GM21723 (cell line): ENCODE results near the gene DCTN3.

Source experiments
- ATAC-seq: cut with Tn5 transposase; IDR thresholded peaks from one replicate; pipeline ENCODE4 v1.9.1; 2021; ENCODE audit warnings: mild to moderate bottlenecking, moderate library complexity; ENCODE audit not compliant: unreplicated experiment

The DCTN3 gene

DNA sequence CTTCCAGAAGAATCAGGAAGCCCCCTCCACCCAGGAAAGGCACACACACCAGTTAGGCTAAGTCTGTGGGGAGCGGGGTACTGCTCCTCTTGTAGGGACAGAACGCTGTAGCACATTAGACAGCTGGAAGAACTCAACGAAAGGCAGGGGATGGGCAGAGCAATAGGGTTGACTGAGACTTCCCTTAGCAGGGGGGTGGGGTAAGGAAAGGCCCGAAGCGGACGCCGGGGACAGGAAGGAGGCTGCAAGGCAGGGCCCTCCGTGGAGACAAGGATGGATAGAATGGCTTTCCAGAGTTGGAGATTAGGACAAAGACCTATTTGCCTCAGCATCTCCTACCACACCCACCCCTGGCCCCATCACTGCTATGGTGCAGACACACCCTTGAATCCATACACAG lies 45.1 kb downstream of the DCTN3 start:
- no peak for ATAC-seq

DNA sequence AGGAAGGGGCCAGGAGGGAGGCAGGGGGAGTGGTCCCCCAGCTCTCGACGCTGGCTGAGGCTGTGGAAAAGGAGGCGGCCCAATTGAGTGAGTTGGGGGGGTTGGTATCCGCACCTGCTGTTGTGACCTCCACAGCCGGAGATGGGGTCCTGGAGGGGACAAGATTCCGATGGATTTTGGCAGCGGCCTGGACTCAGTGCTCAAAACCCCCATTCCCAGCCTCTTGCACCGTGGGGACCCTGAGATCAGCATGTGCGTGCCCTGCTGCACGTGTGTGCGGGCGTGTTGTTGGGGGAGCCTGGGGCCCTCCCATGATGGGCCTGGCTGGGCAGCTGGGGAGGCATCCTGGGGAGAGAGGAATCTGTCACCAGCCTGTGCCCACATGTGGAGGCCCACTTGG lies 45.7 kb downstream of the DCTN3 start:
- ATAC-seq = no peak

DNA sequence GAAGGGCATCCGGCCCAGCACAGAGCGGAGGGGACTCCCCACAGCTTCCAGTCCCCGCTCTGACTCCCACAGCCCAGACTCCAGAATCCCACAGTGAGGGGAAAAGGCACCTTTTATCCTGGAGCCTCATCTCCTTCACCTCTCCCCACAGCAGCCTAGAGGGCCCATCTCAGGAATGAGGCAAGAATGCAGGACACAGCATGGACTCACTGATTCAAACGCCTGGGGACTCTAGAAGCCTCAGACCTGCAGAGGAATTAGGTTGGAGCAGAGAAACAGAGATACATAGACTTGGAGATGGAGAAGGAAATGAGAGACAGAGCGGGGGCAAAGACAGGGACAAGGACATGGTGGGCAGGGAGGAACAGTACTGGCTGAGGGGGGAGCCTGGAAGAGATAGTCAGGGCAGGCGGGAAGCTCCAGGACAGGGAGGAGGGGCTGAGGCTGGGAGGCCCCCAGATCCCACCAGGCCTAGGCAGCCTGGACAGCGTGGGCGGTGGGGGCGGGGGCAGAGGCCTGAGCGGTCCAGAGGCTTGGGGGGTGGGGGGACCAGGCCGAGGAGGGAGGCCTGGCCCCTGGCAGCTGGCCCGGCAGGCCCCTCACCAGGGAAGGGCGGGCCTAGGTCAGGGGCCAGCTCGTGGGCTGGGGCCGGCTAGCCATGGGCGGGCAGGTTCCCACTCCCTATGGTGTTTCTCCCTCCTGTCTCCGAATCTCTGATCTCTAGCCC lies 46.5 kb downstream of the DCTN3 start:
- ATAC-seq = no peak

DNA sequence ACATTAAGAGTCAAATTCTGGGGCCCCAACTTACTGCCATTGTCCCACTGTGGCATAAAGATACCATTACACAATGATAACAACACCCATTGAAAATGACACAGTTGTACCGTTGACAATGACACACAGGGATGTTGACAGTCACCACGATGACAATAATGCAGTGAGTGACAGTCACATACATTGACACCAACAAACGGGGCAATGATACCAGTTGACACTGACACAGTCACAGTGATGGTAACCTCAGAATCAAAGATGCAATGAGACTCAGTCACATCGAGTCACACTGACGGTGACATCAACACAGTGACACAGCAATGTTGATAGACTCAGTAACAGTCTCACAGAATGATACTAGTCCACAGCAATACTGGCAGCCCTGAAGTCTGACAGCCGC lies 47.7 kb downstream of the DCTN3 start:
- ATAC-seq = no peak

DNA sequence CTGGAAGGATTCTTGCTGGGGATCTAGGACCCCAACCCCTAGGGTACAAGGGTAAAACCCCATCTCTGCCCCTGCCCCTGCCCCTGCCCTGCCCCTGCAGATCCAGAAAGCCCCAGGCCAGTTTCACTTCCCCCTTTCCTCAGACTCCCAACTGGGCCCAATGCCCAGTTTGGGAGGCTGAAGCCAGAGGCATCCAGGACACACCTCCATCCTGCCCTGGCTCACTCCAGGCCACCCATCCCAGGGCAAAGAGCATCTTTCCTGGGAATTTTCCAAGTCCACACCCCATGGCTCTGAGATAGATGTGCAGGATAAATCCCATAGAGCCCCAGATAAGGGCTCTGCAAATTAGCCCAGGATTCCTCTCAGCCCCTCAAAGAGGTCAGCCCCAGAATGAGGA lies 48.2 kb downstream of the DCTN3 start:
- ATAC-seq = no peak

DNA sequence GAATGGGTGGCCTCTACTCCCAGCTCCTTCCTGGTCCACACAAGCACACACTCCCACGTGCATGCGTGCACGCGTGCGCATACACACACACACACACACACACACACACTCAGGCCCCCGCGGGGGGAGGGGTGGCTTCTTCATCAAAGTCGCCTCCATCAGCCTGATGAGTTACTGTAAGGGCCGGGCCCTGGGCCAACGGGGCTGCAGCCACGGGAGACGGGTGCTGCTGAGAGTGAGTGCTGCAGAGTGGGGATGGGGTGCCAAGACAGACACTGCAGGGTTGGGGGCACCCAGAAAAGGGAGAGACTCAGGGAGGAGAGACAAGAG lies 48.8 kb downstream of the DCTN3 start:
- ATAC-seq = no peak

DNA sequence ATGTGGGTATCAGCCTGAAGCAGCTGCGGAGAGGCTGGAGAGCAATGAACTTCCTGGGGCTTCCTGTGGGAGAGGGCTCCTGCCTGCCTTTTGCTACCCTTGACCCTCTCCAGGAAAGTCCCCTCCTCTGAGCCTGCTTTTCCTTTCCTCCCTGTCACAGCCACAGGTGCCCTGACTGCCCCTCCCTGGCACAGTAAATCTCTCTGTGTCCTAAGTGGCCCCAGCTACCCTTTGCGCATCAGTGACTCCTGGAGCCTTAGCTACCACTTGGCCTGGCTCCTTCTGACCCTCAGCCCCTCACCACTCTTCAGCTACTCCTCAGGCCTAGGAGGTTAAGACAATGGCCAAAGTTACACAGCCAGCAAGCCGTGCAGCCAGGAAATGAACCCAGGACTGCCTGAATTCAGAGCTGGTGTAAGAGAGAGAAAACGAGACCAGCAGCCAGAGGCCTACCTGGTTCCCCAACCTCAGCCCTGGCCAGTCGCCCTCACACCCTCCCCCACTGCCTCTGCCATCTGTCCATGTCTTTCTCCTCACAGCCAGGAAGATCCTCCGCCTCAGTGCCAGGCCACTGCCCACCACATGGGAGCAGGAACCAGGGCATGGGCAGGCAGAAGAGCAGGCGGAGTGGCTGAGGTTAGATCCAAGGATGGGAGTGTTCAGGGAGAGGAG lies 49.4 kb downstream of the DCTN3 start:
- ATAC-seq = no peak

DNA sequence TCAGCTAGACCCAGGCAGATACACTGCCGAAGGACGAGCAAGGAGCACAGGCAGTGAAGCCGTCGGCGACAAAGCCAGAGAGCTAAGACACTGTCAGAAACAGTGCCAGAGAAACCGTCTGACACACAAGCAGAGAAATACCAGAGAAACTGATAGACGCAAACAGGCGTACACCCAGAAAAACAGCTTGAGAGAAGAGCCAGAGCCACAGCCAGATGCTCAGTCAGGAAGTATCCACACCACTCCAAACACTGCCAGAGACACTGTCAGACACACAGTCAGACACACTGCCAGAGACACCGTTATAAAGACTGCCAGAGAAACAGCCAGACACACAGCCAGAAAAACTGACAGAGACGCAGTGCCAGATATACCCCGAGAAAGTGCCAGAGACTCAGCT lies 49.9 kb downstream of the DCTN3 start:
- ATAC-seq = no peak

DNA sequence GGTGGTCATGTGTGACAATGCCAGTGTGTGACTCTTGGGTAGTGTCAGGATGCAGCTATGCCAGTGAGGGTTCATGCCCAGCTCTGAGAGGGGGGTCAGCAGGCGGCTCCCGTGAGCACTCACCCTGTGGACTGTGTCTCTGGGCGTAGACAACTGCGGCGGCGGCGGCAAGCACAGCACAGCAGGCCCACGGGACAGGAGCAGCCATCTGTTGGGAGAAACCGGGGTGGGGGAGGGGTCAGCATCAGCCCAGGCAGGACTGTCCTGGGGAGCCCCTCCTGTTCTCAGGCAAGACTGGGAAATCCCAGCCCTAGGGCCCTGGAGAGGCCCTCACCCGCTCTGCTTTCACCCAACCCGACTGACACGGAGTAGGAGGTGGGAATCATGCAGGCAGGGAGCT lies 51.5 kb downstream of the DCTN3 start:
- ATAC-seq = no peak

DNA sequence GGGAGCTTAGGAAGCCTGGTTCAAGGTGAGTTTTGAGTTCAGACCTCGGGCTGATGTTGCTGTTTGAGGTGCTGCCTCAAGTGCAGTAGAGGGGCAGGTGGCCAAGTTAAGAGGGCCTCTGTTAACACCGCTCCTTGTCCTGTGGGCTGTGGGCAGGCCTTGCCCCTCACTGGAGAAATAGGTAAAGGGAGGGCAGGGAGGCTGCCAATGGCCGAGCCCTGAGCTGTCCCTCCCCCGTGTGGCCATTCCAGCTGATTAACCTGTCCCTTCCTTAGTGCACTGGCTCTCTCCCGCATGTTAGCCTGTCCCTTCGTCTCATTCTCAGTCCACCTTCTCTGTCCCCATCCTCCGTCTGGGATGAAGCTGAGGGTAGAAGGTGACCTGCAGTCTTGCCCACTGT lies 52.2 kb downstream of the DCTN3 start:
- no peak for ATAC-seq

DNA sequence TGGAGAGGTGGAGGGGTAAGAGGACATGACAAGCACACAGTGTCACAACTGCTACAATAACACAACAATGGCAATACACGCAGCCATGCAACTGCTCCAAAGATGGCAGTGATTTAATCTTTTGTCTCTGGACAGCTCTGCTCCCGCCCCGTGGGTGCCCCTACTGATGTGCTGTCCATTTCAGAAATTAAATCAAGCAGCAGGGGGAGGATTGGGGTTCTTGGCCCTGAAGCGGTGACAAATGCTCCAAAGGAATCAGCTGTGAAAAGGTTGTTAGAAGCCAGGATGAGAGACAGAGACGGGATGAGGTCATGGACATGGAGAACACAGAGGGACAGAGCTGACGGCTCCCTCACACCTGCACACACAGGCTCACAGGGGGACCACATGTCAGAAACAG lies 53.3 kb downstream of the DCTN3 start:
- ATAC-seq = no peak

DNA sequence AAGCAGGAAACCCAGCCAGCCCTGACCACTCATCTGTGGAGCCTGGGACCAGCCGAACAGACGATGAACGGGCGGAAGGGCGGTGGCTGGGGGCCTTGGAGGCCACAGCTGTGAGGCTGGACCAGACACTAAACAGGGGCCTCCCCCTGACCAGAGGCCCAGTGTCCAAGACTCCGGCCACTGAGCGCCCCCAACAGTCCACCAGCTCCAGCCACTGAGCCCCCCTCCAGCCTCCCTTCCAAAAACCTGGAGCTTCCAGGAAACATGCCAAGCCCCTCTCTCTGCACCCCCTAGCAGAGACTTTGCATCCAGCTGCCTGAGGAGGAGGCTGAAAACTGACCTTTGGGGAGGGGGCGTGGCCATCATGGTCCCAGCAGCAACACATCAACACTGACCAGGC lies 54.0 kb downstream of the DCTN3 start:
- ATAC-seq = no peak

DNA sequence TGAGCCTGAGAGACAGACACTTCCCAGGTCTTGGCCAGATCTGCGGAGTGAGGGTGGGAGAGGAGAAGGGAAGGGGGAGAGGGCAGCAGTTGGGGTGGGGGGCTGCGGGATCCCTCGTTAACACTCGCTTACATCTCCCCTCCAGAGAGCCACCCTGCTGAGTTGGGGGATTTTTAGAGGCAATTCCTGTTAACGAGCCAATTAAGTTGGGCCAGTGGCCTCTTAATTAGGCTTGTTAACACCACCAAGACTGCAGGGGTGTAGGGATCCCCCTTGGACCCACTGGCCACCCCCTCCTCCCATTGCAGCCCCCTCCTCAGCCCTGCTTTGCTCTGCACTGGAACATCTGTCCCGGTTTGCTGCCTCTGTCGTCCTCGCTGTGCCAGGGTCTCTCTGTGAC lies 54.4 kb downstream of the DCTN3 start:
- ATAC-seq = no peak

DNA sequence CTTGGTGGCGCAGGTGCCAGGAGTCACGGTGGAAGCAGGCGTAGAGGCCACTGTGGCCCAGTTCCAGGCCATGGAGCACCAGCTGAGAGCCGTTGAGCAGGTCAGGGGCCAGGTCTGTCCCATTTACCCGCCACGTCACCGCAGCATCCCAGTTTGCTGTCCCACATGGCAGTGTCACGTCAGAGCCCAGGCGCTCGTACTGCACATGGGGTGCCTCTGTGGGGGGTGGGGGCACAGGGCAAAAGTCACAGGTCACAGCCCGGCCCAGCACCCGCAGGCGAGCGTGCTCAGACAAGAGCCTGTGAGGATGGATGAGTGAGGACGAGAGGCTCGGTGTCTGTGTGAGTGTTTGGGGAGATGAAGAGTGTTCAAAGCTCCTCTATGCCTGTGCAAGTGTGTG lies 55.7 kb downstream of the DCTN3 start:
- no peak for ATAC-seq
